GM11168 (cell line): ENCODE results near the gene LTN1.

Experiments
- in situ Hi-C: fragments of 300-500 bp; cut with MboI; formaldehyde crosslinking; loops from one replicate; pipeline ENCODE4 v1.12.0; 2022; ENCODE audit warnings: low sequenced_read_pairs; ENCODE audit not compliant: unreplicated experiment

Gene LTN1

DNA sequence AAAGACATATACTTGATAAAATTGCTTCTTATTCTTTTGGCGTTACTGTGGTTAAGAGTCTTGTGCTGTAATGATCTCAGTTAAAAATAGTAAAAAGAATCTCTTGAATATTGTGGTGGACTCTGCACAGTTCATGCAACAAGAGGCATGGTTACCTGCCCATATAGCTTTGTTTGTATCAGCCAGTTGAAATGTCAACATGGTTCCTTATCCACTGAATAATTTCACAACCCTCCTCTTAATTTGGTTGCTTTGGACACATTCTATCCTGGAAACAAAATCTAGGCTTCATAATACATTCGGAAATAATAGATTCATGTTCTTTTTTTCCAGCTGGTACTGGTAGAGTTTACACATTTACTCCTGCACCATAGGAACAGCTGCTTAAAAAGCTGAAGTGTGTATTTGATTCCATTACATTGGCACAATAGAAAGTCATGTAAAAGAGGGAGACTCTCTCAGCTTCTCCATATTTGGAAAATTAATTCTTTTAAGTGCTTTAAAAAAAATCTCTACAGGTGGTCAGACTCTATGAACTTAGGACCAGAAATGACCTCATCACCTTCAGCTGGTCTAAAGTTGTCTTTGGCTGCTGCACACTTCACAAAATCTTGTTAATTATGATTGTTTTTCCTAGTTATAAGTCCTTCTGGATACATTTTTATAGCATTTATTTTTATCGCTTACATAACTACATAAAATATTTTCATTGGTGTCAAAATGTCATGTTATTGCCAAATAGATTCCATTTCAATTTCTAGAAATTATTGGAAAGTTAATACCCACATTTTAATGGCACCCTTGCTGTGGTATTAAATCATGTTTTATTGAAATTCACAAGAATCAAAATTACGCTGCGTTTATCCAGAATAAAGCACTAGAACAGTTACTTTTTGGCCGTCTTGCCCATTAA is 100.2 kb downstream of the LTN1 start:
- in situ Hi-C loops: no loop called here

GRCh38 chr21:28885853-28886177 is 106.9 kb downstream of the LTN1 start:
- in situ Hi-C loops: no loop called here

DNA sequence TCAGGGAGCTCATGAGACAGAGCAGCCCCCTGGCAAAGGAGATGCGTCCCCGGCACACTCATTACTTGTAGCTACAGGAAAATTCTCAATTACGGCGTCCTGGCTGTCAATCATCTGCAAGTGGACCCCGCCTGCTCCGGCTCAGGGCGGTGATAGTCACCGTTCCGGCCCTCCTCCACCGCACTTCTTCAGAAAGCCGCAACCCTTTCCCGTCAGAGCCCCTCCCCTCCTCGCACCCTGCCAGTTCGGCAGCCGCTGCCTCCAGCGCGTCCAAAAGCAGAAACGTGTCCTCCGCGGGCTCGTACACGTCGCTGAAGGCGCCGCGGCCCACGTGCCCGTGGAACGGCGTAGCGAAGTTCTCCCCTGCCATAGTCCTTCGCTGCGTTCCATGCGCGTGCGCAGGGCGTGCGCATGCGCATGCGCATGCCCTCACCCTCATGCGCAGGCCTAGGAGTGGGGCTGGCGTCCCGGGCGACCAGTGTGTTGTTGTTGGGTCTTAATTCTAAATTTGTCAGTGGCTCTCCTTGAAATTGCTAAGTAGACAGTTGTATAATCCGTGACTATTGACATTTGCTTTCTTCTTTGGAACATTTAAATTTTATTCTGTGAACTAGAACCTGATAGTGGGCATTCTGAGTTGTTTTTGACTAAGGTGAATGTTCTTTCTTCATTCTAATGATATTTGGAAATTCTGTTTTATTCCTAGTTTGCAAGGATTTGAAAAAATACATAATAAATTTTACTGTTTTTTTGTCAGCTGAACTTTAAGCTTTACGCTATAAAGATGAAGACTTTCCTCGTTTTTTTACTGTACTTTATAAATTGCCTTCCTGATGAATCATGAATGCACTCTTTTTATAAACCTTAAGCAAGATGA is 107.5 kb downstream of the LTN1 start:
- in situ Hi-C loops: no loop called here

DNA sequence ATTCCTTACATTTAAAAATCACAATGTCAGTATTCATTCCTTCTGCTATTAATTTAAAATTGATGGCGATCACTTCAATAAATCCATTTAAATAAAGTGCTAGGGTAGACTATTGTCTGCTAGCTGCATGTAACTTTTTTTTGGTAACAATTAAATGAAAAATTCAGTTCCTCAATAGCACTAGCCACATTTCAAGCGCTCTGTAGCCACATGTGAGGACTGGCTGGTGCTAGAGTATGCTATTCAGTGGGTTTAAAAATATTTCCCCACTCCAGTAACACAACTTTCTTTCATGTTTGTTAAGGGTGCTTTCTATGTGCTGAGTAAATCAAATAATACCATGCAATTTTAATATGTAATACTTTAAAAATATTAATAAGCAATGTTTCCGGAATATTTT is 108.2 kb downstream of the LTN1 start:
- in situ Hi-C loops: no loop called here

DNA sequence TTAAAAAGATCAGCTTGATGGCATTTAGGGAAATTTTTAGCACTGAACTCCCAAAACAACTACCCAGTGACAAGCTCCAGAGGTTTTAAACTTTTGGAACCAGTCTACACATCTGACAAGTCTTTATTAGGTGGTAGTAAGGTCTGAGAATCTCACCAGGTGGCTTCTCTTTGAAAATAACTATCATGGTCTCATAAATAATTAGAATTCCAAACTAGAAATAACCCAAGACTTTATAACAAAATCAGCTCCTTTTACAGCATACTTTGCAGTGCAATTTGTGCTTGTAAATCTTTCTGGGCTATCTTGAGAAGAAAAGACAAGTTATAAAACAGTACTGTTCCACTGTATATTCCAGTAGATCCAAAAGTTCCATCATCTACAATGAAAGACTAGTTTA is 108.7 kb downstream of the LTN1 start:
- in situ Hi-C loops: no loop called here

GRCh38 chr21:28882345-28882744 is 110.3 kb downstream of the LTN1 start:
- in situ Hi-C loops: no loop called here
